GM18907 (cell line): Measurements from ENCODE around the gene GJA1.
"Not testable (repeated sequence)": the region's sequence is repeated elsewhere in the genome, so short reads cannot be mapped to it uniquely, and the experiment has no call there.

Experiments
- ATAC-seq: cut with Tn5 transposase; IDR thresholded peaks from one replicate; pipeline ENCODE4 v1.9.1; 2021; ENCODE audit warnings: mild to moderate bottlenecking, moderate library complexity; ENCODE audit not compliant: unreplicated experiment

GJA1 gene

GRCh38 chr6:121436960-121437850, 1.8 kb downstream of the GJA1 start:
- no peak for ATAC-seq

GRCh38 chr6:121437851-121438651, 2.6 kb downstream of the GJA1 start:
- ATAC-seq = no peak

GRCh38 chr6:121438869-121439268, 3.4 kb downstream of the GJA1 start:
- no peak for ATAC-seq

- ATAC-seq = no peak
These were observed 4.0 kb downstream of the GJA1 start for GRCh38 chr6:121439475-121439874.

GRCh38 chr6:121439926-121440325, 4.5 kb downstream of the GJA1 start:
- ATAC-seq = no peak

- ATAC-seq = no peak
These were observed 6.0 kb downstream of the GJA1 start for GRCh38 chr6:121441477-121441876.

GRCh38 chr6:121442576-121442975, 7.1 kb downstream of the GJA1 start:
- no peak for ATAC-seq

GRCh38 chr6:121443971-121444541, 8.6 kb downstream of the GJA1 start:
- no peak for ATAC-seq

GRCh38 chr6:121446705-121447104, 11.3 kb downstream of the GJA1 start:
- not testable (repeated sequence) for ATAC-seq

GRCh38 chr6:121447746-121448145, 12.3 kb downstream of the GJA1 start:
- not testable (repeated sequence) for ATAC-seq

- ATAC-seq = not testable (repeated sequence)
These were observed 13.1 kb downstream of the GJA1 start for GRCh38 chr6:121448528-121448927.

GRCh38 chr6:121449331-121449730, 13.9 kb downstream of the GJA1 start:
- no peak for ATAC-seq

- ATAC-seq = no peak
These were observed 14.8 kb downstream of the GJA1 start for GRCh38 chr6:121450242-121450641.

- no peak for ATAC-seq
These were observed 15.8 kb downstream of the GJA1 start for GRCh38 chr6:121451250-121451649.

GRCh38 chr6:121453191-121453590, 17.7 kb downstream of the GJA1 start:
- no peak for ATAC-seq

GRCh38 chr6:121460170-121460569, 24.7 kb downstream of the GJA1 start:
- ATAC-seq = no peak

- no peak for ATAC-seq
These were observed 27.6 kb downstream of the GJA1 start for GRCh38 chr6:121463087-121463486.

- ATAC-seq = no peak
These were observed 29.7 kb downstream of the GJA1 start for GRCh38 chr6:121465101-121465500.

GRCh38 chr6:121479486-121480098, 44.1 kb downstream of the GJA1 start:
- no peak for ATAC-seq

- ATAC-seq = no peak
These were observed 44.8 kb downstream of the GJA1 start for GRCh38 chr6:121480099-121480713.
